Measurements from ENCODE around the gene SLC45A1. TPM values are rescaled to one million over a fixed set of nuclear protein-coding genes. Genes with fewer than 3 reads are reported as not detected.

Gene SLC45A1
- total RNA-seq, 4 donors from 2014 or later: 5.8 to 9.8 (median 6.7) TPM

DNA sequence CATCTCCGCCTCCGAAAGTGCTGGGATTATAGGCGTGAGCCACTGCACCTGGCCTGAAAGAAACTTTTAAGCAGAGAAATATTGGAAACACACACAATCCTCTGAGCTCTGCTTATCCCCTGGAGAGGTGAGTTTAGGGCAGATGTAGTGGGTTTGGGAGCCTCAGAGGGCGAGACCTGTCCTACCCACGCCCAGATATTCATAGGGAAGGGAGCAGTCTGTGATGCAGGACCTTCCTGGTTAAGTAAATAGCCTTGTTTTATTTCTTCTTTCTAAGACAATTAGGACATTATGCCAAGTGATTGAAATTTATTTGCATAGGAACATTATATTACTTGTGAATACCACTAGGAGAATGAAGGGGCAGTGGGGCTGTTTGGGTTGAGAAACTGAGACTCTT is 18.0 kb upstream of the SLC45A1 start:
- TF ChIP-seq, protein P1, sequence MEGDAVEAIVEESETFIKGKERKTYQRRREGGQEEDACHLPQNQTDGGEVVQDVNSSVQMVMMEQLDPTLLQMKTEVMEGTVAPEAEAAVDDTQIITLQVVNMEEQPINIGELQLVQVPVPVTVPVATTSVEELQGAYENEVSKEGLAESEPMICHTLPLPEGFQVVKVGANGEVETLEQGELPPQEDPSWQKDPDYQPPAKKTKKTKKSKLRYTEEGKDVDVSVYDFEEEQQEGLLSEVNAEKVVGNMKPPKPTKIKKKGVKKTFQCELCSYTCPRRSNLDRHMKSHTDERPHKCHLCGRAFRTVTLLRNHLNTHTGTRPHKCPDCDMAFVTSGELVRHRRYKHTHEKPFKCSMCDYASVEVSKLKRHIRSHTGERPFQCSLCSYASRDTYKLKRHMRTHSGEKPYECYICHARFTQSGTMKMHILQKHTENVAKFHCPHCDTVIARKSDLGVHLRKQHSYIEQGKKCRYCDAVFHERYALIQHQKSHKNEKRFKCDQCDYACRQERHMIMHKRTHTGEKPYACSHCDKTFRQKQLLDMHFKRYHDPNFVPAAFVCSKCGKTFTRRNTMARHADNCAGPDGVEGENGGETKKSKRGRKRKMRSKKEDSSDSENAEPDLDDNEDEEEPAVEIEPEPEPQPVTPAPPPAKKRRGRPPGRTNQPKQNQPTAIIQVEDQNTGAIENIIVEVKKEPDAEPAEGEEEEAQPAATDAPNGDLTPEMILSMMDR (IDR thresholded peaks at IDR 0.05): no peak
- no peak for TF ChIP-seq POLR2AphosphoS5 (IDR thresholded peaks at IDR 0.05)
- no peak for TF ChIP-seq EP300 (IDR thresholded peaks at IDR 0.05)
- TF ChIP-seq POLR2A (IDR thresholded peaks at IDR 0.05): no peak
- no peaks in the 10 kb centered on the region for H3K27me3 ChIP-seq
- H3K27ac ChIP-seq: no peak overlapping the region
- no peaks in the 10 kb centered on the region for H3K9me3 ChIP-seq
- 100% methylated on average over 3 of the region's 5 CpGs; no CpG with 5 or more reads in 1 of the 2 donors for WGBS, 2 donors (ENCODE audit: low coverage in 1 of 2)
- ATAC-seq: no peak
- H3K36me3 ChIP-seq: no peaks in the 10 kb centered on the region
- H3K4me3 ChIP-seq: no peak overlapping the region
- H3K4me1 ChIP-seq: peaks cover 0 to 7% (median 0%) of the 10 kb centered on the region in 3 donors

DNA sequence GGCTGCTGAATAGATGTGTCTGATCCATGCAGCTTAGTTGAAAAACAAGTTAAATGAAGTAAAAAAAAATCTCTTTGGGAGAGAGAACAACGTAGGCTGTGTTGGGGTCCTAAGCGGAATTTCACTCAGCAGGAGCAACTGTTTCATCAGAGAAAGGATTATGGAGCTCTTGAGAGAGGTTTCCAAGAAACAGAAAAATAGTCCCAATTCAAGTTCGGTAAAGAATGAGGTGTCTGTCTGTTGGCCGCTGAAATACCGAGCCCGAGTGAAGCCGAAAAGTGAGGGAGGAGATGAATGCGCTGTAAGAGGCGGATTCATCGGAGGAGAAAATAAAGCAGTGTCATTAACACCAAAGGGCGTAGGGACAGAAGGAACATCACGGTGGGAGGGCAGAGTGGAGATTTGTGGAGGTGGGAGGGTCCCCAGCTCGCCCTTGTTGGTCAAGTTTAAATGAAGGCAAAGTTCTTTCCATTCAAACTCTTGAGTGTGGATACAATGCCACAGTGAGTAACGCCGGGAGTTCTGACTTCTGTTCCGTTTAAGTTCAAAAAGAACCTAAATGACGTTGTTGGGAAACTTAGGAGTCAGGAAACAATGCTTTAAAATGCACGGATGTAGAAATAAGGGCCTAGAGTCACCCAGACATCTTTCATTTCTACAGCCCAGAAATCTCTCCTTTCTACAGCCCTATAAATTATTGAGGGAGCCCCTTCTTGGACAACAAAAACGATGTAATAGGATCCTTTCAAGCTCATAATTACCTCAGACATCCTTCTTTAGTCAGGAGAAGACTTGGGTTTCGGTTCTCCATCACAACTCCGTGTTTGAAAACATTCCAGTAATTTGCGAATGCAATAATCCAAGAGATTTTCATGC is 15.6 kb upstream of the SLC45A1 start:
- no peak overlapping the region for H3K4me3 ChIP-seq
- no peak for TF ChIP-seq POLR2A (IDR thresholded peaks at IDR 0.05)
- TF ChIP-seq, protein P1 (IDR thresholded peaks at IDR 0.05): no peak
- no peak for TF ChIP-seq EP300 (IDR thresholded peaks at IDR 0.05)
- TF ChIP-seq POLR2AphosphoS5 (IDR thresholded peaks at IDR 0.05): no peak
- H3K36me3 ChIP-seq: no peaks in the 10 kb centered on the region
- peaks cover 0 to 6% (median 0%) of the 10 kb centered on the region in 3 donors for H3K4me1 ChIP-seq
- H3K27ac ChIP-seq: peak overlapping the region in 1 of 4 donors; percentile 2
- ATAC-seq: no peak
- no peaks in the 10 kb centered on the region for H3K27me3 ChIP-seq
- 69 to 72% methylated on average over 17 to 22 of the region's 22 CpGs for WGBS, 2 donors (ENCODE audit: low coverage in 1 of 2)
- no peaks in the 10 kb centered on the region for H3K9me3 ChIP-seq

DNA sequence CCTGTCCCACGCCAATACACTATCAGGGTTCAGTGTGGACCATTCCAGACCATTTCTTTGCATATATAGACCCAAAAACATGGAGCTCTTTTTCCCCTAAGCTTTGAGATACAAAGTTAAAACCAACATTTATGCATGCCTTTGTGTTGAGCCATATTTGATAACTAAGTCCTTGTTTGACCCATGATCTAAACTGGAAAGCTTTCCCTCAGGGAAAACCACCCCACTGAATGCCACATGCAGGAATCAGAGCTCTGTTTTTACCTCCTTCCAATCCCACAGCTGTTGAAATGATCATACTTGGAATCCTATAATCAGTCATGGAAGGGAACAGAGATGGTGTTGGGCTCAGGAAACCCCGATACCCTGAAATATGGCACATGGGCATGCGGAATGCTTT is 14.8 kb upstream of the SLC45A1 start:
- Histone ChIP-seq H3K36me3 (no peaks in the 10 kb centered on the region), H3K9me3 (no peaks in the 10 kb centered on the region), H3K27me3 (no peaks in the 10 kb centered on the region), H3K27ac (no peak overlapping the region), H3K4me3 (no peak overlapping the region), H3K4me1 (peaks cover 0 to 6% (median 0%) of the 10 kb centered on the region in 3 donors)
- no peak for TF ChIP-seq EP300 (IDR thresholded peaks at IDR 0.05)
- TF ChIP-seq, protein P1 (IDR thresholded peaks at IDR 0.05): no peak
- TF ChIP-seq POLR2AphosphoS5 (IDR thresholded peaks at IDR 0.05): peak; percentile 18
- no peak for TF ChIP-seq POLR2A (IDR thresholded peaks at IDR 0.05)
- 86 to 90% methylated on average over 1 to 3 of the region's 3 CpGs for WGBS, 2 donors (ENCODE audit: low coverage in 1 of 2)
- ATAC-seq: no peak

DNA sequence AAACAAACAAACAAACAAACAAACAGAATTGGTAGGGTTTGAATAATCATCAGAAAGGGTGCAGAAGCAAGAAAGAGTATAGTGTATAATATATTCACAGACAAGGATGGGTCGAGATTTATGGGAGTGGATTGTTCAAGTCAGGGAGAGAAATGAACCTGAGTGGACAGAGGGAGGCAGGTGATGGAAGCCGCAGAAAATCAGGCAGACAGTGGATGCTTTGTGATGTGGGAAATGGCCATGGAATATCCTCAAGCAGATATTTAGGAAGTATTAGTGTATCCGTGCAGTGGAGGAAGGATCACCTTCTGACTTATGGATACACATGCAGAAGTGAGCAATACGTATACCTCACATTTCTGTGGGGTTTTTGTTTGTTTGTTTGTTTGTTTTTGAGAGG is 14.0 kb upstream of the SLC45A1 start:
- H3K27me3 ChIP-seq: no peaks in the 10 kb centered on the region
- H3K36me3 ChIP-seq: no peaks in the 10 kb centered on the region
- H3K4me3 ChIP-seq: no peak overlapping the region
- ATAC-seq: no peak
- no peaks in the 10 kb centered on the region for H3K9me3 ChIP-seq
- H3K4me1 ChIP-seq: peaks cover 0 to 6% (median 0%) of the 10 kb centered on the region in 3 donors
- no peak overlapping the region for H3K27ac ChIP-seq
- TF ChIP-seq, protein P1 (IDR thresholded peaks at IDR 0.05): no peak
- no peak for TF ChIP-seq POLR2A (IDR thresholded peaks at IDR 0.05)
- no peak for TF ChIP-seq POLR2AphosphoS5 (IDR thresholded peaks at IDR 0.05)
- TF ChIP-seq EP300 (IDR thresholded peaks at IDR 0.05): no peak
- WGBS, 2 donors (ENCODE audit: low coverage in 1 of 2): 81 to 85% methylated on average over 3 to 4 of the region's 4 CpGs

DNA sequence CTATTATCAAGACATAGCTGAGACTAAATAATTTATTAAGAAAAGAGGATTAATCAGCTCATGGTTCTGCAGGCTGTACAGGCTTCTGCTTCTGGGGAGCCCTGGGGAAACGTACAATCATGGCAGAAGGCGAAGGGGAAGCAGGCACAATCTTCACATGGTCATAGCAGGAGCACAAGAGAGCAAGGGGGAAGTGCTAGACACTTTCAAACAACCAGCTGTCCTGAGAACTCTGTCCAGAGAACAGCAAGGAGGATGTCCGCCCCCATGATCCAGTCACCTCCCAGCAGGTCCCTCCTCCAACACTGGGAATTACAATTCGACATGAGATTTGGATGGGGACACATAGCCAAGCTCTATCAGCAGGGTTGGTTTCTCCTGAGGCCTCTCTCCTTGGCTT is 10.3 kb upstream of the SLC45A1 start:
- Histone ChIP-seq H3K4me3 (no peak overlapping the region), H3K4me1 (peaks cover 0 to 11% (median 0%) of the 10 kb centered on the region in 3 donors), H3K9me3 (peaks cover 0 to 5% (median 0%) of the 10 kb centered on the region in 3 donors), H3K27ac (no peak overlapping the region), H3K36me3 (no peaks in the 10 kb centered on the region), H3K27me3 (no peaks in the 10 kb centered on the region)
- TF ChIP-seq, protein P1 (IDR thresholded peaks at IDR 0.05): no peak
- TF ChIP-seq POLR2AphosphoS5 (IDR thresholded peaks at IDR 0.05): no peak
- TF ChIP-seq EP300 (IDR thresholded peaks at IDR 0.05): no peak
- no peak for TF ChIP-seq POLR2A (IDR thresholded peaks at IDR 0.05)
- ATAC-seq: no peak
- 71 to 75% methylated on average over 4 of the region's 4 CpGs for WGBS, 2 donors (ENCODE audit: low coverage in 1 of 2)

Data from gastroesophageal sphincter (tissue), 4 donors.